PFSK-1 (cell line): ENCODE results near the gene ANGPT4.

Experiments used
- POLR2AphosphoS5 ChIP-seq: IDR thresholded peaks from 2 replicates; pipeline ENCODE4 v1.6.1; 2012; ENCODE audit warnings: low read depth, mild to moderate bottlenecking, control low read depth, low read length, moderate library complexity
- TAF1 ChIP-seq: IDR thresholded peaks from 2 replicates; pipeline ENCODE4 v1.6.1; 2012; ENCODE audit warnings: low read length, control low read depth, borderline replicate concordance; ENCODE audit not compliant: insufficient read depth

DNA sequence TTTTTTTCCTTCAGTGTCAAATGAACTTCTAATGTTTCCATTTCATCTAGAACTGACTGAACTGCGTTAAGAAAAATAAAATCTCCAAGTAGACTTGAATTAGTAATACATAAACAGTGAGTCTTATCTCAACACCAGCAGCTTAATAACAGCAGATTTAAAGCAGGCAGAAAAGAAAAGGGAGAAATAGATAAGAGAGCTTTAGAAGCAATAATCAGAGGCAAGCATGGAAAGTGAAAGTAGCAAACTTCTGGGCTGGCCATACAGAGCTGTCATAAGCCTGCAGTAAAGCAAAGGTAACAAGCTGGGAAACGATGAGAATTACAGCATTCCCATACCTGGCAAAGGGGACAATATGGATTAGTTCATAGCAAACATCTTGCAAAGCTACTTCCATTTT is 16.9 kb upstream of the ANGPT4 start:
- TF ChIP-seq POLR2AphosphoS5, result no peak
- no peak for TF ChIP-seq TAF1
